Colon (tissue), 2 donors: Measurements from ENCODE around the gene KRTAP10-8.
"Not testable (repeated sequence)": the region's sequence is repeated elsewhere in the genome, so short reads cannot be mapped to it uniquely, and the experiment has no call there.

Experiments used
- FAIRE-seq: peaks from 2 replicates; lab custom pipeline; 2012; peaks lifted over from hg19 to GRCh38; lab: Jason Lieb, UNC
- donor health status: control.
- donor health status: control.

The KRTAP10-8 gene

DNA sequence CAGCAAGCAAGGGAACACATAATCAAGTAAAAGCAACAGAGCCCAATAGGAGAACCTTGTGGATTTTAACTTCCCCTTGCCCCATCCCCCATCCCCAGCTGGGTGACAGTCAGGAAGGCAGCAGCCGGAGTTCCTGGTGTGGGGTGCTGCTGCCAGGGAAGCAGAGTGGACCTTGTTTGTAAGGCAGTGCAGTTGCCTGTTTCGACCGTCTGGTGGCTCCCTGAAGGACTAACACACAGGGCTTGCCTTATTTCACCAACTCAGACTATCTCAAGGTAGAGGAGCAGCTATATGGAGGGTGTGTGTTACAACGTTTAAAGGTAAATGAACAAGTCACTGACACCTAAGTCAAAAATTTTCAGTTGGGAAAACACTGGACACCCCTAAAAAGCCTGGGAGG, 6.6 kb downstream of the KRTAP10-8 start:
- FAIRE-seq: no peak

DNA sequence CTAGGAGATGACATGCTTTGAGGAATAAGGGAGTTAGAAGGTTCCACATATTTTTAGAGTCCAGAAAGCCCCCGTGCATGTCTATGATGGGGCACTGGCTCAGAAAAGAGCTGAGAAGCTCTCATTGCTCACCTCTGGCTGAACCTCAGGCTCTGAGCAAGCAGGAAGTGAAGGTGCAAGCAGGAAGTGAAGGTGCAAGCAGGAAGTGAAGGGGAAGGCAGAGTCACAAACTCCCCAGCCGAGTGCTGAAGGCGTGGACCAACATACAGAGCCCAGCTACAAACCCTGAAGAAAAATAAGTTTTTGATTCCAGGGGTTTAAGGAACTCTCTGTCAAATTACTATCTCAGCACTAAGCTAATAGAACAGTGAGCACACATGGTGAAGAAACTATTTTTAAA, 7.0 kb downstream of the KRTAP10-8 start:
- FAIRE-seq: no peak

- FAIRE-seq: no peak
These were observed 8.0 kb downstream of the KRTAP10-8 start for GRCh38 chr21:44619886-44620285.

- FAIRE-seq: no peak
These were observed 11.7 kb downstream of the KRTAP10-8 start for GRCh38 chr21:44623575-44623974.

GRCh38 chr21:44625756-44626155, 13.9 kb downstream of the KRTAP10-8 start:
- FAIRE-seq: no peak

DNA sequence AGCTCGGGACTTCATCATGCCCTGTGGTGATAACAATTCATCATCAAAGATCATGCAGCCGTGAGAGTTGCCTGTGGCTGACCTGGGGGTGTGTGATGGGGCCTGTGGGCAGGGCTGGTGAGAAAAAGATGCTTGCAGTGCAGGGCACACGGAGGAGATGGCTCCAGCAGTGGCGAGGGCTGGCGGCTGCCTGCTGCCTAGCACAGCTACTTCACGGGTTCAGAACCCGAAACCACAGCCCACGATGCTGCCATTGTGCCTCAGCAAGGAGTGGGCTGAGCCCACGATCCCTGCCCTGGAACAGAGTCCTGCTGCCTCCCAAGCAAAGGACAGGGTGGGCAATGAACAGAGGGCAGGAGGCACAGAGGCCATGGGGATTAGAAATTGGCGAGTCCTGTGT, 14.4 kb downstream of the KRTAP10-8 start:
- no peak for FAIRE-seq

- no peak for FAIRE-seq
These were observed 14.8 kb downstream of the KRTAP10-8 start, which contains the start of gene KRTAP10-9 for GRCh38 chr21:44626673-44627143. TSS of gene KRTAP10-9 (plus strand) at chr21:44627093. CDS start at chr21:44627172, 79 bp downstream.

DNA sequence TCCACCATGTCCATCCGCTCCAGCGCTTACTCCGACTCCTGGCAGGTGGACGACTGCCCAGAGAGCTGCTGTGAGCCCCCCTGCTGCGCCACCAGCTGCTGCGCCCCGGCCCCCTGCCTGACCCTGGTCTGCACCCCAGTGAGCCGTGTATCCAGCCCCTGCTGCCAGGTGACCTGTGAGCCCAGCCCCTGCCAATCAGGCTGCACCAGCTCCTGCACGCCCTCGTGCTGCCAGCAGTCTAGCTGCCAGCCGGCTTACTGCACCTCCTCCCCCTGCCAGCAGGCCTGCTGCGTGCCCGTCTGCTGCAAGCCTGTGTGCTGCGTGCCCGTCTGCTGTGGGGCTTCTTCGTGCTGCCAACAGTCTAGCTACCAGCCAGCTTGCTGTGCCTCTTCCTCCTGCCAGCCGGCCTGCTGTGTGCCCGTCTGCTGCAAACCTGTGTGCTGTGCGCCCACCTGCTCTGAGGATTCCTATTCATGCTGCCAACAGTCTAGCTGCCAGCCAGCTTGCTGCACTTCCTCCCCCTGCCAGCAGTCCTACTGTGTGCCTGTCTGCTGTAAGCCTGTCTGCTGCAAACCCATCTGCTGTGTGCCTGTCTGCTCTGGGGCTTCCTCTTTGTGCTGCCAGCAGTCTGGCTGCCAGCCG, 15.4 kb downstream of the KRTAP10-8 start:
- not testable (repeated sequence) for FAIRE-seq

DNA sequence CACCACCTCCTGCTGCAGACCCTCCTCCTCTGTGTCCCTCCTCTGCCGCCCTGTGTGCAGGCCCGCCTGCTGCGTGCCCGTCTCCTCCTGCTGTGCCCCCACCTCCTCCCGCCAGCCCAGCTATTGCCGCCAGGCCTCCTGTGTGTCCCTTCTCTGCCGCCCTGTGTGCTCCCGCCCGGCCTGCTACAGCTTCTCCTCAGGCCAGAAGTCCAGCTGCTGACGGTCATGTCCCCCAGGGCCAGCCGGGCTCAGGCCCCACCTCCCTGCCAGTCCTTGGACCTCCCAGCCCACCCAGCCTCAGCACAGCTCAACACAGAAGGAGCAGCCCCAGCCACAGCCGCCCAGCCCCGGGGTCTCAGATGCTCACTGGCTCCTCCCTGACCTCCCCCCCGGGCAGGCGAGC, 16.0 kb downstream of the KRTAP10-8 start:
- FAIRE-seq: not testable (repeated sequence)

- FAIRE-seq: no peak
These were observed 17.0 kb downstream of the KRTAP10-8 start for GRCh38 chr21:44628707-44629391.

DNA sequence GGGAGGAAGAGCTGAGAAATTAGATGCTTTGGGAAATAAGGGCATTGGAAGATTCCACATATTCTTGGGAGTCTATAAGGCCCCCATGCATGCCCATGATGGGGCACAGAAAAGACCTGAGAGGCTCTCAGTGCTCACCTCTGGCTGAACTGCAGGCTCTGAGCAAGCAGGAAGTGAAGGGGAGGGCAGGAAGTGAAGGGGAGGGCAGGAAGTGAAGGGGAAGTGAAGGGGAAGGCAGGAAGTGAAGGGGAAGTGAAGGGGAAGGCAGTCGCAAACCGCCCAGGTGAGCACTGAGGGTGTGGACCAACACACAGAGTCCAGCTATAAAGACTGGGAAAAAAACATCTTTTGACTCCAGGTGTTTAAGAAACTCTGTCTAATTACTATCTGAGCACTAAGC, 18.6 kb downstream of the KRTAP10-8 start:
- FAIRE-seq: no peak

- no peak for FAIRE-seq
These were observed 20.2 kb downstream of the KRTAP10-8 start for GRCh38 chr21:44632067-44632466.

- no peak for FAIRE-seq
These were observed 24.5 kb downstream of the KRTAP10-8 start for GRCh38 chr21:44636209-44637017.

DNA sequence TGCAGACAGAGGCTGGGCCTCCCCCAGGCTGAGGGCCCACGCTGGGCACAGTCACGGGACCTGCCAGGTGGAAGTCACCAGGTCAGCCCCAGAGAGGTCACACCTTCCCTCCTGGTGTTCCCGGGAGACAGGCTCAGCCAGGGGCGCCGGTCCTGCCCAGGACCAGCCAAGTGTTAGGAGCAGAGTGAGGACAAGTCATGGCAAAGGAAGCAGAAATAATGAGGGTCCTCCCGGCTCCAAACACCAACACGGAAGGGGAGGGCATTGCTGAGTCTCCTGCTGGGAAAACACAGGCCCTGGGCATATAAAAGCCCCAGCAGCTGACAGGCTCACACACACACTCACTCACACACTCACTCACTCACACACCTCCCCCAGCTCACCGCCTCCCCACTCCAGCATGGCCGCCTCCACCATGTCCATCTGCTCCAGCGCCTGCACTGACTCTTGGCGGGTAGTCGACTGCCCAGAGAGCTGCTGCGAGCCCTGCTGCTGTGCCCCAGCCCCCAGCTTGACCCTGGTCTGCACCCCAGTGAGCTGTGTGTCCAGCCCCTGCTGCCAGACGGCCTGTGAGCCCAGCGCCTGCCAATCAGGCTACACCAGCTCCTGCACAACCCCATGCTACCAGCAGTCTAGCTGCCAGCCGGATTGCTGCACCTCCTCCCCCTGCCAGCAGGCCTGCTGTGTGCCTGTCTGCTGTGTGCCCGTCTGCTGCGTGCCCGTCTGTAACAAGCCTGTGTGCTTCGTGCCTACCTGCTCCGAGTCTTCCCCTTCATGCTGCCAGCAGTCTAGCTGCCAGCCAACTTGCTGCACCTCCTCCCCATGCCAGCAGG, 25.4 kb downstream of the KRTAP10-8 start, which contains the start of gene KRTAP10-10:
KRTAP10-10 (plus strand) TSS at position 339 of the 833 bp plus-strand sequence; CDS start at position 401, 62 bp downstream.
- no peak for FAIRE-seq

DNA sequence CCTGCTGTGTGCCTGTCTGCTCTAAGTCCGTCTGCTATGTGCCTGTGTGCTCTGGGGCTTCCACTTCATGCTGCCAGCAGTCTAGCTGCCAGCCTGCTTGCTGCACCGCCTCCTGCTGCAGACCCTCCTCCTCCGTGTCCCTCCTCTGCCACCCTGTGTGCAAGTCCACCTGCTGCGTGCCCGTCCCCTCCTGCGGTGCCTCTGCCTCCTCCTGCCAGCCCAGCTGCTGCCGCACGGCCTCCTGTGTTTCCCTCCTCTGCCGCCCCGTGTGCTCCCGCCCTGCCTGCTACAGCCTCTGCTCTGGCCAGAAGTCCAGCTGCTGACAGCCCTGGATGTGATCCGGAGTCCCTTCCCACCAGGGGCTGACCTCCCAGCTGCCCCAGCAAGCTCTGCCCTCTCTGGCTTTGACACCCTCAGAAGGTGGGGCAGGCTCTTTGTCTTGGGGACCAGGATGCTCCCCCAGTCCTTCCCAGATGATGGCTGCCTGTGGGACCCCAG, 26.0 kb downstream of the KRTAP10-8 start:
- not testable (repeated sequence) for FAIRE-seq

DNA sequence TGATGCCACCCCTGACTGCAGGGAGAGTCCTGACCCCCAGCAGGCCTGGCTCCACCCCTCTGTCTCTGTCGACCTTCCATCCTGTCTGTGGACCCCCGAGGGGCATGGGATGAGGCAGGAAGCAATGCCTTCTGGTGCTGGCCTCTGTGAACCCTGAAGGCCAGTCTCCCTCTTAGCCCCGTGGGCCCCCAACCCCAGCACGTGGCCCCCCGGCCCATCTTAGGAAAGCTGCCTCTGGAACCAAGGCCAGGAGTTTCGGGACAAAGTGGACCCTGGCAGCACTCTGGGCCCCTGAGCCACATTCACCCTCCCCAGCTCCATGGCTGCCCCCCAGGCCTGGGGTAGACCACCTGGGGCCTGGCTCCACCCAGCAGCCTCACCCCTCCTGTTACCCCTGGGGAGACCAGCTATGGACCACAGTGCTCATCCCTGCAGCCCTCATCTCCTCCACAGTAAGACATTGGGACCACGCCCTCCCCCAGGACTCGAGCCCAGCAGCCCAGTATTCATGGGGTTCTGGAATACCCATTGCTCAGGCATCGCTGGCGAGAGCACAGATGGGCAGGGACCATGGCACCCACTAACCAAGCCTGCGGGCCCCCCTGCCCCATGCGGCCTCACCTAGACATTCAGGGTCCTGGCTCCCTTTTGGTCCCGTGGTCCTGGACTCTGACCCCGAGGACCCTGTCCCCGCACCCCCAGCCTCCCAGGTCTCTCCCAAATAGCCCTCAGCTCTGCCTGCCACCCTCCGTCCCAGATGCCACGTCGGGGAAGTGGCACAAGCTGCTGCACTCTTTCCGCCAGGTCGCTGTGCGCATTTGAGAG, 26.8 kb downstream of the KRTAP10-8 start:
- not testable (repeated sequence) for FAIRE-seq

- FAIRE-seq: no peak
These were observed 27.4 kb downstream of the KRTAP10-8 start for GRCh38 chr21:44639331-44639655.

DNA sequence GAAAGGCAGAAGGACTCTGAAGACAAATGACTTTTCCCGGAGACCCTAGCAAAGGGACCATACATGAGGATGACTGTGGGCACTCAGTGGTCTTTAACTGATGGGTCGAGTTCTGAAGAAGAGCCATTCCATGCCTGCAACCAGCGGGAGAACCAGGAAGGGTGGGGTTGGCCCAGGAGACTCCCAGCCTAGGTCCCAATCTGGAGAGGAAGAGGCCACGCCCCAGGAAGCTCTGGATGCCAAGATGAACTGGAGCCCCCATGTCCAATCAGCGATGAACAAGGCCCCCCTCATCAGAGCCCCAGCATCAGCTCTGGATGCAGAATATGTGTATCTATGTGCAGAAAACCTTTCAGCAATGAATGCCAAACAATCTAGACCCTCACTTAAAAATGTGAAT, 28.9 kb downstream of the KRTAP10-8 start:
- no peak for FAIRE-seq

DNA sequence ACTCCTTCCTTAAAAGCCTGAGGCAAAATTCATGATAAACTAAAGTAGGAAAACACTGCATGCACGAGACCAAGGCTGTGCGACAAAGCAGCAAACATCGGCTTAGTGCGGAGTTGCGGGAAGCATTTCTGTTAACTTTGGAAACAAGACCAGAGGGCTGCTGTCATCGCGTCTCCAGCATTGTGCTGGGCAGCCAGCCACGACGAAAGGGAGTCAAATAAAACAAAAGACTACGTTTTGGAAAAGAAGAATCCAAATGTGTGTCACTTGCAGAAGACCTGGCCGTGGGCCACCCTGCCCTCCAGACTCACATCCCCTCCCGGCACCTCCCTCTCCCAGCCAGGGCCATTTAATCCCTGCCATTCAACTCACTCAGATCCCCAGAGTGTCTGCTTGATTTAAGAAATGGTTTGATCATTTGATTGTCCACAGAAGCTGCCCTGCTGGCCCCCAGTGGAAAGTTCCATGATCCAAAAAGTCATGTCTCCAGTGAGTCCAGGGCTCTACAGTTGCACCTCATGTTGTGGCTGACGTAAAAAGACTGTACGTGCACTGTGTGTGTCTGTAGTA, 31.9 kb downstream of the KRTAP10-8 start:
- FAIRE-seq: no peak

GRCh38 chr21:44644878-44645277, 33.0 kb downstream of the KRTAP10-8 start:
- no peak for FAIRE-seq
